ENCODE results near the gene PGRMC2. TPM values are rescaled to one million over a fixed set of nuclear protein-coding genes. Genes with fewer than 3 reads are reported as not detected.

Gene PGRMC2
- total and polyA plus RNA-seq, 2 of the 8 experiments (the other 6 are each of a cell fraction or from before 2014, with no cell fraction given), result 9.5 to 85.3 TPM

GRCh38 chr4:128315756-128316520, 28.3 kb upstream of the PGRMC2 start (continued):
- TF ChIP-seq JUN (IDR thresholded peaks at IDR 0.05; ENCODE audit: low read depth, low read length) (no peak), NRF1 (IDR thresholded peaks at IDR 0.05; ENCODE audit: low read depth, low read length) (no peak)
